HepG2 (cell line): ENCODE data around the gene ACBD5. TPM values are rescaled to one million over a fixed set of nuclear protein-coding genes. Genes with fewer than 3 reads are reported as not detected.

Source experiments
- ATAC-seq: fragments of 200-7000 bp; cut with Tn5 transposase; 3 replicates; pipeline ENCODE4 v1.9.1; 2020; ENCODE audit warnings: mild to moderate bottlenecking, moderate library complexity
- BruUV-seq: library from RNA; stranded (reverse); fragments of 400-500 nt; replicated peaks from 2 replicates; lab custom pipeline; 2021; lab: Mats Ljungman, UMichigan
- CTCF ChIA-PET: fragments of 300-600 bp; formaldehyde crosslinking; extraction: SDS; loops from one replicate; lab custom pipeline; 2021; ENCODE audit warnings: low total read pairs, inconsistent platforms, low intra/inter-chr PET ratio; lab: Yijun Ruan, JAX
- POLR2A ChIA-PET: fragments of 350-600 bp; sonication (Branson Sonifier 250); formaldehyde crosslinking; loops from one replicate; lab custom pipeline; 2020; ENCODE audit warnings: antibody characterized with exemption, inconsistent platforms; lab: Yijun Ruan, JAX
- DNase-seq: peaks from one replicate; pipeline ENCODE4 v3.0.0-alpha.2; 2015; ENCODE audit warnings: low spot score
- FAIRE-seq: peaks from 3 replicates; lab custom pipeline; 2011; peaks lifted over from hg19 to GRCh38; lab: Jason Lieb, UNC
- H2AFZ ChIP-seq: one replicate; pipeline ENCODE4 v1.6.1; 2011; ENCODE audit warnings: low read length, inconsistent platforms
- H3K27ac ChIP-seq: fragments of 300-600 bp; 3 replicates; pipeline ENCODE4 v1.8.0; 2011; ENCODE audit warnings: mixed run types, mild to moderate bottlenecking, mixed read lengths, low read length, inconsistent platforms; ENCODE audit not compliant: insufficient read depth; ENCODE audit errors: extremely low read length
- H3K27me3 ChIP-seq, 2 experiments: fragments of 200-600 bp in 1 of 2; 2 replicates in 1 of 2; 3 replicates in 1 of 2; pipeline versions ENCODE4 v1.6.0 to v1.8.0; 2011; ENCODE audit warnings: low read length in 2 of 2, mild to moderate bottlenecking in 2 of 2, moderate library complexity in 2 of 2, inconsistent platforms in 1 of 2; ENCODE audit not compliant: insufficient read depth in 2 of 2, control insufficient read depth in 1 of 2
- H3K36me3 ChIP-seq, 2 experiments: fragments of 200-600 bp in 1 of 2; replicated peaks in 1 of 2; 2 replicates in 1 of 2; 3 replicates in 1 of 2; pipeline versions ENCODE4 v1.5.1 to v1.8.0; 2011; ENCODE audit warnings: low read length in 2 of 2, inconsistent platforms in 1 of 2; ENCODE audit not compliant: insufficient read depth in 2 of 2, control insufficient read depth in 1 of 2
- H3K4me1 ChIP-seq: 2 replicates; pipeline ENCODE4 v1.5.1; 2012; ENCODE audit warnings: low read length, inconsistent platforms; ENCODE audit not compliant: insufficient read depth
- H3K4me2 ChIP-seq: 2 replicates; pipeline ENCODE4 v1.6.0; 2011; ENCODE audit warnings: low read depth, low read length, inconsistent platforms
- H3K4me3 ChIP-seq, 3 experiments: fragments of 200-600 bp in 1 of 3; sonication (generic), shearing (Covaris generic) in 1 of 3; replicated peaks in 1 of 3; 2 replicates each; pipeline ENCODE4 v1.5.1; 2011 to 2016; ENCODE audit warnings: low read length in 3 of 3, inconsistent platforms in 2 of 3, low read depth in 2 of 3, mild to moderate bottlenecking in 2 of 3, control low read depth in 1 of 3, mixed read lengths in 1 of 3; ENCODE audit not compliant: insufficient read depth in 1 of 3
- H3K79me2 ChIP-seq: one replicate; pipeline ENCODE4 v1.6.1; 2011; ENCODE audit warnings: low read length, inconsistent platforms; ENCODE audit not compliant: insufficient read depth
- H3K9ac ChIP-seq: 2 replicates; pipeline ENCODE4 v1.6.0; 2011; ENCODE audit warnings: mild to moderate bottlenecking, low read depth, low read length, inconsistent platforms; ENCODE audit not compliant: insufficient read depth
- H3K9me3 ChIP-seq: 2 replicates; pipeline ENCODE4 v1.5.1; 2012; ENCODE audit warnings: mild to moderate bottlenecking, low read length
- H4K20me1 ChIP-seq: 2 replicates; pipeline ENCODE4 v1.6.0; 2011; ENCODE audit warnings: inconsistent platforms, mild to moderate bottlenecking, low read length, moderate library complexity; ENCODE audit not compliant: insufficient read depth
- CEBPB ChIP-seq: IDR thresholded peaks from 2 replicates; pipeline ENCODE4 v1.6.1; 2011; ENCODE audit warnings: low read depth, low read length, improper control_type of control experiment, borderline replicate concordance
- CERS6 ChIP-seq: sonication (generic); formaldehyde crosslinking; IDR thresholded peaks from 2 replicates; pipeline ENCODE4 v1.5.0; 2020; ENCODE audit warnings: missing genetic modification reagents
- HNF1B ChIP-seq: sonication (generic); formaldehyde crosslinking; IDR thresholded peaks from 2 replicates; pipeline ENCODE4 v1.5.1; 2020; ENCODE audit warnings: mild to moderate bottlenecking, moderate library complexity, missing genetic modification reagents
- SMC3 ChIP-seq: IDR thresholded peaks from 2 replicates; pipeline ENCODE4 v1.6.1; 2011; ENCODE audit warnings: low read length, improper control_type of control experiment
- ZNF451 ChIP-seq: sonication (generic); formaldehyde crosslinking; IDR thresholded peaks from 2 replicates; pipeline ENCODE4 v1.5.0; 2020; ENCODE audit warnings: mild to moderate bottlenecking, missing genetic modification reagents
- ZNF646 ChIP-seq: sonication (generic); formaldehyde crosslinking; IDR thresholded peaks from 2 replicates; pipeline ENCODE4 v1.9.0; 2021; ENCODE audit warnings: mild to moderate bottlenecking, missing genetic modification reagents
- WGBS: methylation state at CpG from one replicate; pipeline ENCODE4 v1.1.6; 2017; ENCODE audit warnings: low lambda C conversion rate; 5-methylcytosine and 5-hydroxymethylcytosine counted together
- in situ Hi-C: cut with HindIII; loops from 2 replicates; pipeline ENCODE4 v1.10.0; 2017; ENCODE audit warnings: low pct_unique_long_range_greater_than_20kb; ENCODE audit not compliant: extremely low pct_ligation_motif_present
- intact Hi-C: fragments of 100-400 bp; cut with micrococcal nuclease; formaldehyde crosslinking; loops from one replicate; pipeline ENCODE4 v1.10.0; 2022; ENCODE audit not compliant: unreplicated experiment
- polyA plus RNA-seq, 8 experiments: library from polyadenylated mRNA; depleted of rRNA in 3 of 8; stranded (reverse) in 7 of 8; unstranded in 1 of 8; fragments of >200 nt; fragmentation: Illumina TruSeq in 4 of 8; extraction: Trizol in 4 of 8; gene quantifications; 2 replicates each; pipeline versions ENCODE4 v1.2.1 to v1.2.3, GENCODE V29; 2011 to 2016; ENCODE audit warnings: low read depth in 4 of 8, missing spikeins in 1 of 8, mixed read lengths in 1 of 8; ENCODE audit not compliant: insufficient read depth in 1 of 8
- total RNA-seq, 5 experiments: library from RNA; depleted of rRNA; stranded (reverse); fragments of >200 nt; fragmentation: Illumina TruSeq; extraction: Trizol; gene quantifications; 2 replicates each; pipeline ENCODE4 v1.2.3, GENCODE V29; 2016; ENCODE audit warnings: low read depth in 1 of 5

Gene ACBD5
- total and polyA plus RNA-seq, 2 of the 13 experiments (the other 11 are each of a cell fraction or from before 2014, with no cell fraction given): 10.3 to 14.8 TPM

GRCh38 chr10:27153329-27153728 lies 87.3 kb downstream of the ACBD5 start:
- peaks cover 6 to 10% of the 10 kb centered on the region in 2 experiments; a peak in 4 of 5 replicates for H3K36me3 ChIP-seq
- peak overlapping the region; percentile 94 to 99 (median 96) for H3K4me3 ChIP-seq
- FAIRE-seq: no peak
- no peak for DNase-seq
- H3K9me3 ChIP-seq: no peaks in the 10 kb centered on the region
- H3K27ac ChIP-seq: peak overlapping the region; percentile 98
- H3K9ac ChIP-seq: peak overlapping the region; percentile 99
- no peak overlapping the region for H2AFZ ChIP-seq
- intact Hi-C loops: loop anchor here (10.0 kb wide), 1 partner anchor 459 kb away; the partner anchor contains the start of gene PDSS1
- 2% methylated on average over 6 of the region's 6 CpGs for WGBS
- H4K20me1 ChIP-seq: peaks cover 33% of the 10 kb centered on the region
- in situ Hi-C loops: no loop called here
- CTCF ChIA-PET: no interaction called here
- H3K4me2 ChIP-seq: peak overlapping the region; percentile 98
- POLR2A ChIA-PET: interaction anchor here (1.5 to 1.6 kb wide), 2 partner anchors 53 to 87 kb away, joined by 9 to 17 read pairs; partner anchors contain the start of genes ACBD5 and ANKRD26
- BruUV-seq: no TSS peak
- ATAC-seq: no peak
- peaks cover 36% of the 10 kb centered on the region for H3K4me1 ChIP-seq
- TF ChIP-seq ZNF646: no peak
- no peak for TF ChIP-seq ZNF451
- TF ChIP-seq HNF1B (CRISPR knock-in tag): no peak
- no peak for TF ChIP-seq CERS6 (CRISPR knock-in tag)
- TF ChIP-seq SMC3: no peak
- TF ChIP-seq CEBPB: peak; percentile 24; the same call in 1 of the 2 replicates
- peaks cover 82% of the 10 kb centered on the region for H3K79me2 ChIP-seq
- H3K27me3 ChIP-seq: no peaks in the 10 kb centered on the region; a peak in 1 of 5 replicates
